GM18519 (cell line): ENCODE results near the gene UBE2L5.

Source experiments
- ATAC-seq: cut with Tn5 transposase; IDR thresholded peaks from one replicate; pipeline ENCODE4 v1.9.1; 2021; ENCODE audit warnings: mild to moderate bottlenecking, moderate library complexity; ENCODE audit not compliant: unreplicated experiment, low FRiP score

UBE2L5 gene

DNA sequence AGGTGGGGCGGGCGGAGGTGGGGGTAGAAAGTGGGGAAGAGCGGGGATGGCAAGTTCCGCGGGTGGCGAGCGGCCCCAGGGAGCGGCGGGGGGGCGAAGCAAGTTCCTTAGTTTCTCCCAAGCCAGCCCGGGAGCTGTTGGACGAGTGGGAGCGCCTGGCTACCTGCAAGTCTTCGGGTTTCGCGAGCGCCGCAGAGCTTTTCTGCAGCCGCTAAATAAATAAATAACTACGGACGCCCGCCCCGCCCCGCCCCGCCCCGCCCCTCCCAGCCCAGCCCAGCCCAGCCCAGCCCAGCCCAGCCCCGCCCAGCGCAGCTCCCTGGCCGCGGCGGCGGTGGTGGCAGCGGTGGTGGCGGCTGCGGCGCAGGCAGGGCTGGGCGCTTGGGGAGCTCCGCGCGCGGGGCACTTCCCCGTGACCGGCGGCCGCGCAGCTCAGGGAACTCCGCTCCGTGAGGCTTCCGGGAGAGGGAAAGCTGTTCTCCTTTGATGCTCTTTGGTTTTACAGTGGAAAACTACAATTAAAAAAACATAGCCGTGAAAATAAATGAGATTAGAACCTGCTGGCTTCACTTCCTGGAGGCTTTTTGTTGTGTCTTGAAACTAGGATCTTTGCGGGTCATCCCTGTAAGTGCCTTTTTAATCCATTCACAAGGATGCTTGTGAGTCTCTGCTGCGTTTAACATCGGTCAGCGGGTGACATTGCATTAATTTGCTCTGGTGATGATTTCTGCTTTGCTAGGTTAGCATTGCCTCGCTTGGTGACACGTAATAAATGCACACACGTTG is at the start of gene UBE2L5:
TSS of gene UBE2L5 (plus strand) at position 440 of the 786 bp plus-strand sequence. CDS start 5,498 bp downstream, outside the sequence.
- no peak for ATAC-seq

DNA sequence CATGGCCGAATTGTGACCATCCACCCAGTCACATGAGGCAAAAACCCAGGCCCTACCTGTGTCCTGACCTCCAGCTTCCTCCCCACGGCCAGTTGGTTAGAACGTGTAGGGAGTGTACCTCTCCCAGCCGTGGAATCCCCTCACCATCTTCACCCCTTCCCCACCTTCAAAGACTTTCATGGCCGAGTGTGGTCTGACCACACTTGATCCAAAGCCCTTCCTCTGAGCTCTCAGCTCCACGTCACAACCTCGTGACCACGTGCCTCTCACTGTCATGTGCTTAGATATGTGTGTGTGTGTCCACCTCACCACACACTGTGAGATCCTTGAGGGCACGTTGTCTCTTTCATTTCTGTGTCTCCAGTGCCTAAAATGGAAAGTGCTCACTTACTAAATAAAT is 48.6 kb upstream of the UBE2L5 start:
- no peak for ATAC-seq

DNA sequence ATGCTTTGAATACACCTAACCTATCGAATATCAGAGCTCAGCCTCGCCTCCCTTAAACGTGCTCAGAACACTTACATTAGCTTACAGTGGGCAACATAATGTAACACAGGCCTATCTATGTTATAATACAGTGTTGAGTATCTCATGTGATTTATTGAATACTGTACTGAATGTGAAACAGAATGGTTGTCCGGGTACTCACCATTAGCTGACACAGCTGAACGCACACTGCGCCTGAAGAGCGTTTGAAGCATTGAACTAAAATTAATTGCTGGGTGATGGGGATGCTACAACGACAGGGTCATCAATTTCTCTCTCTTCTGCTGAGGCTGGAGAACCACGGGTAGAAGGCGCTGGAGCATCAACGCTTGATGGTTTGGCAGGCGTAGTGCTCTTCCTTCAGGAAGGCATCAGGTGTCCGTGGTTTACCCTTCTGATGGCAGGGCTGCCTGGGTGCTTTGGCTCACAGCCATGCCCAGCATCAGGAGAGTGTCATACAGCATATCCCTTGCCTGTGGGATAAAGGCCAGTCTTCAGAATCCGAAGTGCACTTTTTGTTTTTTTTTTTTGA is 46.9 kb upstream of the UBE2L5 start:
- no peak for ATAC-seq

DNA sequence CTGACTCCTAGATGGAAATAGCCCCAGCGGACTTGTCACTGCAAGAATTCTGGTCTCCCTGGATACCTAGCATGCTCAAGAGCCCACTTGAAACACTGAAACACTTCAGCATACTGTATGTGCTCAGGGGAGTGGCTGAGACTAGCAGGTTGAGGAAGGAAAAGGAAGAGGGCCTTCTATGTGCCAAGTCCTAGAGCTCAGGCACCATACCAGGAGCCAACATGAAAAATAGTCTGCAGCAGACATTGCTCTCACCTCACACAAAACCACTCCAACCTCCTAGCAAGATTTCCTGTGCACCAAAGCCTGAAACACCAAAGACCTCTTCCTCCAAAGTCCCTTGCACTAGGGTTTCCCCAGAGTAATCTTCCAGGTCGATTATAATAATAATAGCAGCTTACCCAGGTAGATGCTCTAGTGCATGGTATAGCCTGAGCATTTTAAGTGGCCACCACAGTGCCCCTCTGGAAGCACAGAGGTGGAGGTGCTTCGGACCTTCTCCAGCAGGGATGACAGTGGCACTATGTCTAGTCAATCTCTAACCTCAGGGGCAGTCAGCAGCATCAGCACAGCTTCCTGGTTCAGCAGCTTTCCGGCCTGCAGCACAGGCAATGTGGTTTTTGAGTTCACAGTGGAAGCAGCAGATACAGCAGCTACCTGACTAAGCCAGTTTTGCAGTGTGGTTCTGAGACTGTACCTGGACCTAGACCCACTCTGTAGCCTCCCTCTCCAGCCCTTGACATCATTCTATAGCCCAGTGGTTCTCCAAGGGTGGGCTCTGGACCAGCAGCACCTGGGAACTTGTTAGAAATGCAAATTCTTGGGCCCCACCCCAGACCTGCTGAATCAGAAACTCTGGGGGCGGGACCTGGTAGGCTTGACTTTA is 45.6 kb upstream of the UBE2L5 start:
- peak; percentile 35 for ATAC-seq

DNA sequence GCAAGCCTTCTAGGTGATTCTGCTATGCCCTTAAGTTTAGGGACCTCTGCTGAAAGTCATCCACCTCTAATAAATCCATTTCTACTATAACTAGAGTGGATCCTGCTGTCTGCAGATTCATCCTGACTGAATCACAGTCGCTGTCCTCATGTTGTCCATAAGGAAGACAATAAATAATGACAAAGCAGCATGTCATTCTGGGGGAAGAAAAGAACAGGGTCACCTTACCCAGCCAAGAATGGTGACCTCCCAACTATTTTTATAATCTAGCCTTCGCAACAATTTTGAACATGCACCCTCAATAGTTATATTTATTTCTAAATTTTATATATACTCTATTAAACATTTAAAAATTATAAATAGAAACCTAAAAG is 45.0 kb upstream of the UBE2L5 start:
- ATAC-seq = no peak

DNA sequence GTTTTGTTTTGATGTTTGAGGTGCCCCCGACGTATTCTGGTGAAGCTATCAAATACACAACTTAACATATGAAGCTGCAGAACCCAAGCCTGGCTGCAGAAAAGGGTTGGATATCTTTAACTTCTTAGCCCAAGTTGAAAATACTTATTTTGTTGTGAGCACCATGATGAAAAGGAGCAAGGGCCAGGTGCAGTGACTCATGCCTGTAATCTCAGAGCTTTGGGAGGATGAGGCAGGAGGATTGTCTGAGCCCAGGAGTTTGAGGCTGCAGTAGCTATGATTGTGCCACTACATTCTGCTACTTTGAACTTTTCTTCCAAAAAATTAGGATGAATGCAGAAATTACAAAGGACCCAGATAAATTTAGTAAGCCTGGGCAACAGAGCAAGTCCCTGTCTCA is 44.1 kb upstream of the UBE2L5 start:
- no peak for ATAC-seq

DNA sequence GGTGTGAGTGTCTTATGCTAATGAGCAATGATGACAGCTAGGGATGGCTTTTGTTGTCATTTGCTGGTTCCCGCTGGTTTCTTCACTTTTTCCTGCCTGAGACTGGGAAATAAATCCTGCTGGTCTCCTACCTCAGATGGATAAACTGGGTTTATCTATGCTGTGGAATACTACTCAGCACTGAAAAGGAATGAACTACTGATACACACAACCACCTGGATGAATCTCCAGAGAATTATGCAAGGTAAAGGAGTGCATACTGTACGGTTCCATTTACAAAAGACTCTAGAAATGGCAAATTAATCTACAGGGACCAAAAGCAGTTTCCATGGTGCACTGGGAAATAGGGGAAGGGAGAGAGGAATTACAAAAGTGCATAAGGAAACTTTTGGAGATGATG is 41.2 kb upstream of the UBE2L5 start:
- ATAC-seq = no peak

DNA sequence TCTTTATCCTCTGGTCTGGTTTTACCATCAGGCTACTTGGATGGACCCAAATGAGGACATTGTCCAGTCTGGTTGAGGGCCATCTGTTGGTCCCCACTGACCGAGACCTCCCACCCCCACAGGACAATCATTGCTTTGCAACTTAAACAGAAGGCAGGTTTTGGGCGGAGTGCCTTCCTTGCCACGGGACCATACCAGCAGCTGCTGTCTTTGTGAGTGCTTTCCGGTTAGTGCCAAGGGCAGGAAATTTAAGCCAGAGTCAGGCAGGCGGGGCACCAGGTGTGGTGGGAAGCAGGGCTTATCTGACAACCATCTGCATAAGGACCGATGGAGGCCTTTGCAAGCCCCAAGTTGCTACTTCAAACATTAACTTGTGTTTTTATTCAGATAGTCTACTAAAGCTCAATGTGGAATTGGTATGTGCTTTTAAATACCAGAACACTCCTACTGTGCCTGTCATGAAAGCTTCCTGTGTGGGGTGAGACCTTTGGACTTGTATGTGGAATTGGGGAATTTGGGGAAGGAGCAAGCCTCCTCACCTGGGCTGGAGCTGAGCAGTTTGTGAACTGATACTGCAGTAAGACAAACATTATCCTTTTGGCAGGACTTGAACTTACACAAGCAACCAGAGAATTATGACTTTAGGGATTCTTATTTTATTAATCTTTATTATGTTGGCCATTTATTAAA is 39.3 kb upstream of the UBE2L5 start:
- ATAC-seq = no peak

DNA sequence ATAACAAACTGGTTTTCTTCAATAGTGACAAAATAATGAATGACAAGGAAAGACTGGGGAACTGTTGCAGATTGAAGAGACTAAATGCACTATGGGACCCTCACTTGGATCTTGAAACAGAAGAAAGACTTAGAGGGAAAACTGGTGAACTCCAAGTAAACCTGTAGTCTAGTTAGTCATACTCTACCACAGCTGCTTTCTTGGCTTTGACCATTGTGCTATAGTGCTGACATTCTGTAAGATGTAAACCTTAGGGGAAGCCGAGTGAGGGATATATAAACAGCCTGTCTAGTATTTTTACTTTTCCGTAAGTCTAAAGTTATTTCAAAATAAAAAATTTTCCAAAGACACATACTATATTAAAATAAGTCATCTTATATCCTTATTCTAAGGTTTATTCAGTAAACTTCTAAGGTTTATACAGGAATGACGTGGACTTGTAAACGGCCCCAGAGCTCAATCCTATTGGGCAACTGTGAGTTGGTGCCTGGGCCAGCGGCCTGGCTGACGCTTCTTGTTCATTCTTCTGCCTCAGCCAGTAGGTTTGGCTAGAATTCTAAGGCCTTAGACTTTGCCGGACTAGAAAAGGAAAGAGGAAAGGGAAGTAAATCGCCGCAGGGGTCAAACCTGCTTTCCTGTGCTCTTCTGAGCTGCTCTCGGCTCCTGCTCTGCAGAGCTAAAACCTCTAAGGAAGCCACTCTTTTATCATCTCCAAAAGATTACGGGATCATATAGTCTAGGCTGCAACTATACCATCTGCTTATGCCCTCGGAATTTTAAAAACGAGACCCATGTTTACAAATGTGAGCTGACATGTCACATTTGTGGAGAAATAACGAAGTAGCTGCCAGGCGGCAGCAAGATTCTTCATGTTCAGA is 33.6 kb upstream of the UBE2L5 start:
- ATAC-seq = no peak

DNA sequence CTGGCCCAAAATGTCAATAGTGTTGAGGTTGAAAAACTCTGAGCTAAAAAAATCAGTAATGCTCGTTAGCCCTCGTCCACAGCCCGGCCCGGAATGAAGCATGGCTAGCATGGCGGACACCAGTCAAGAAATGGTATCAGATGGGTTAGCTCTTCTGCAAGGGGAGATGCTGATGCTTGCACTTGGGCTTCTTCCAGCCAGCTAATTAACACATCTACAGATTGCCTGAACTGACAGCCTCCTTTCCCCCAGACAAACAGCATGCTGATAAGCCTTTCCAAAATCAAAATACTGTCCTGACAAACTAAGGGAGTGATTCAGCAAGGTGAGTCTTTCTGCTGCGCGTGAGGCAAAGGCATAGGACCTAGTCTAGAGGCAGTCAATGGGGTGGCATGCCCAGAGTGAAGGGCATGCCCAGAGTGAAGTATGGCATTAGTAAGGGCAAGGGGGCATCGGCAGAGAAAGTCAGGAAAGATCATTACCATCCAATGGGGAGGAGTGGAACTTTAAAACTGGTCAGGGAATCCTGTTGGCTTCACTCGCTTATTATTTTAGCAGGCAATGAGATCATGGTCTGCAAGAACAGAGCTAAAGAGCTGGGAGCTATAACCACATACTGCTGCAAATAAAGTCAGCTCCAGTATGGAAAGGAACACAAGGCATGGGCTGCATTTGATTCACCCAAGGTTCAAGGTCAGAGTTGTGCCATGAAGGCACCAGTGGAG is 30.2 kb upstream of the UBE2L5 start:
- no peak for ATAC-seq

DNA sequence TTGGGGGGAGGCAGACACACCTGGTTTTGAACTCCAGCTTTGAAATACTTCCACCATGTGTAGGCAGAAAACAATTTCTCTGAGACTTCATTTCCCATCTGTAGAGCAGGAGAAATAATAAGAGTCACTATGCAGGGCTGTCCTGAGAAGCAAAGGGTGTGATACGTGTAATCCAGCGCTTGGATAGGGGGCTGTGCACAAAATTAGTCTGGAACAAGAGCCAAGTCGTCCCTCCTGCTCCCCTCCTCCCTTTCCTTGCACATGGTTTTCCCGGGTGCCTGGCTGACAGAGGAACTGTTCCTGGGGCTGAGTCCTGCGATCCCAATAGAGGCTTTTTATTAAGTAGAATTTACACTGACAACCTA is 29.6 kb upstream of the UBE2L5 start:
- no peak for ATAC-seq

DNA sequence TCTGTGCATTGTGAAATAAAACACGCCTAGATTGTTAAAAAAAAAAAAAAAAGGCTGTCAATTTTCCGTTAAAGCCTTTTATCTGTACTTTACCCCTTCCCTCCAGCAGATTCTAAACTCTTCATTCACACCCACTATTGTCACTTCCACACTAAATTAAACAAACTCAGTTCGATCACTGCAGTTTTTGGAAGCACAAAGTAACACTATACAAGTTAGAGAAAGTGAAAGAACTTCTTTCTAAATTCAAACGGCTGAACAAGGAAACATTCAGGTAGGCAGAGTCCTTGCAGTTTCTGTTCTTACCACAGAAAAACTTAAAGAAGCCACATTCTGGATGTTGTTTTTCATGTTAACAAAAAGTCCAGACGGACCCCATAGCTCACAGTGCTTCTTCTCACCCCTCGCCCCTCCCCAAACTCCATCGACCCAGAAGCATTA is 27.5 kb upstream of the UBE2L5 start:
- no peak for ATAC-seq

DNA sequence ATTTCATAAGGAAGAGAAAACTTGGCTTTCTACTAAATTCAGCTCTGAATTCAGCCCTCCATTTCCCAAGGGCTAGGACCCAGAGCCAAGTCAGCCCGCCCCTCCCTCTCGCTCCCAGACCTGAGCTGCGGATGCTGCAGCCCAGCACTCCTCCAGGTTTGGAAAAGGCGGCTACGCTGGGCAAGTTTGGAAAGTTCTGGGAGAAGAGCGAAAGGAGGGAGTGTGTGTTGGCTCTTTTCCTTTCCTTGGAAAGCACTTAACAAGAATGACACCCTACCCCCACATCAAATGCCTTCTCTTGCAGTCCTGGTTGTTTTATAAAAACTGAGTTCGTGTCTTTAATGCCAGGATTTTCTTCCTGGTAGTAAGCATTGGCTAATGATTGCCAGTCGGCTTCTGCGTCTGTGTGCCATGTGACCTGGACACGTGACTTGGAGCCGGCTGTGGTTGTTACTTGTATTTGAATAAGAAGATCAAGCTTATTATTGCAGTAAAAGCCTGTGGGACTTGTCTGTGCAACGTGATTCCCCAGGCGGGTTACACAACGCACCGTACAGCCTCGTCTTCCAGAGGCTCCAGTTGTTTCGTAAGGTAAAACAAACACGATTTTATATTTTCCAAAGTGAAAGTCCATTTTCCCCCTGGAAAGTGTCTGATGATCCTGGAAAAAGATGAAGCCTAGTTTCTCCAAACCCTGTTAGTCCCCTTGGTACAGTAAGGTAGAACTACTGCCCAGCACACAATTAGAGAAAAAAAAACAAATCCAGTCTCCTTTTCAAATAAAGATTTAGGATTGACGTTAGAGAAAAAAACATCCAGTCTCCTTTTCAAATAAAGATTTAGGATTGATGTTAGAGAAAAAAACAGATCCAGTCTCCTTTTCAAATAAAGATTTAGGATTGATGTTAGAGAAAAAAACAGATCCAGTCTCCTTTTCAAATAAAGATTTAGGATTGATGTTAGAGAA is 26.8 kb upstream of the UBE2L5 start:
- ATAC-seq = no peak

DNA sequence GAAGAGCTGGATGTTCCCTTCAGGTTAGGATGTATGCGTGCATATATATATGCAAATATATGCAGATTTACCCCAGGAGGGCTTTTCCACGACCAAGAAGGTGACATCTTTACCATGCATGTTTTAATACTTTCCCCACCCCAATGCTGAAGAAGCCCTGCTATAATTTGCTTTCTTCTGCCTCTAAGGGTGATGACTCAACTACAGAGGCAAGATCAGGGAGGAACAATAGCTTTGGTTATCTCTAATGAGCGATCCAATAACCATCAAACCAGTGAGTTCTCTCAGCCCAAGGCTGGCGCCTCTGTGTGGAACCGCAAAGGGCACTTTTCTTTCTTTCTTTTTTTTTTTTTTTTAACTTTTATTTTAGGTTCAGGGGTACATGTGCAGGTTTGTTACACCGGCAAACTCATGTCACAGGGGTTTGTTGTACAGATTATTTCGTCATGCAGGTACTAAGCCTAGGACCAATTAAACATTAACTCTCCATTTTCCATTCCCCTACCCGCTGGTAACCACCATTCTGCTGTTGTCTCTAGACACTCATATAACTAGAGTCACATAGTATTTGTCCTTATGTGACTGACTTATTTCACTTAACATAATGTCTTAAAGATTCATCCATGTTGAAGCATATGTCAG is 25.7 kb upstream of the UBE2L5 start:
- ATAC-seq = no peak

DNA sequence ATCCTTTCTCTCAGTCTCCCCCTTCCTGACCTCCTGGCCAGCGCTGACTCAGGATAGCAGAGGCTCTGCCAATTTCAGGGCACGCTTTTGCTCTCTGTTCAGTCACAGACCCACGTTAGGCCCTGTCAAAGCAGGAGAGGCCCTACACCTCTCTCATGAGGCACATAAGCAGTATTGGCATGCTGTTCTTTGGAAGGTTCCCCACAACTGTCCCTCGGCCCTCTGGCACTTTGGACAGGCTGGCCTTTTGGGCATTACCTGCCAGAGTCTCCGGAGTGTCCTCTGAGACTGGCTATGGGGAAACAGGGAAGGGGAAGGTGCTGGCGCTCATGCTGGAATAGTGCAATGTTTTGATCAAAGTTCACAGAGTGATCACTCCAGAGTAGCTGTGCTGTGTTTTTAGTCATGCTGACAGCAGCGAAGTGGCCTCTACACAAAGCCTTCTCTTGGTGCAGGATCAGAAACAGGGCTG is 23.7 kb upstream of the UBE2L5 start:
- ATAC-seq = no peak

DNA sequence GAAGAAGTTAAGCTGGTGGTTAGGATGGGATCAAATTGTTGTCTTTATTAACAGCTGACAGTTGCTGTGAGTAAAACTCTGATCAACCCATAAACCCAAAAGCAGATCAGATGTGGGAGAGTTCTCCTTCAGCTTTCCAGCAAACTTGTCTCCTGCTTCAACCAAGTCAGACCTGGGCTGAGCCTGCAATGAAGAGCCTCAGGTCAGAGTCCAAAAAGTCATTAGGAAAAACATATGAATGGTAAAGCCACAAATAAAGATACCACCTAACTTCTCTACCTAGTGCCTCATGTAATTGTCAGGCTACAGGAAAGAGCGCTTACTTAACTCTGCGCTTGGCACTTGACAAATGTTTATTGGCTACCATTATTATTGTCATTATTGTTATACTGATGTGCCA is 21.9 kb upstream of the UBE2L5 start:
- no peak for ATAC-seq

DNA sequence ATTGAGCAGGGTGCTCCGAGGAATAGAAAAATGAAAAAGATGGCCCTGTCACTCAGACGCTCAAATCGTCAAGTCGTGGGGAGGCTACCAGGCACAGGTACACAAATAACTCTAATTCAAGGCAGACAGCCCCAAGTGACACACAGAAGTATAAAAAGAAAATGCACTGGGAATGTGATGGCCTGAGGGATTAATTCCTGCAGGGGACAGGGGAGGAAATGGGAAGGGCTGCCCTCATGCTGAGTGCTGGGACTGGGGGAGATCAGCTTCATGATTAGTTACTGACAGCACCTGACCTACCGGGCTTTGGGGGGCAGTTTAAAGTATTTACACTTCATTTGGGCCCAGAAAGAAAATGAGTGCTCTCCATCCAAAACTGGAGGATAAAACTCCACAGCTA is 20.9 kb upstream of the UBE2L5 start:
- no peak for ATAC-seq

DNA sequence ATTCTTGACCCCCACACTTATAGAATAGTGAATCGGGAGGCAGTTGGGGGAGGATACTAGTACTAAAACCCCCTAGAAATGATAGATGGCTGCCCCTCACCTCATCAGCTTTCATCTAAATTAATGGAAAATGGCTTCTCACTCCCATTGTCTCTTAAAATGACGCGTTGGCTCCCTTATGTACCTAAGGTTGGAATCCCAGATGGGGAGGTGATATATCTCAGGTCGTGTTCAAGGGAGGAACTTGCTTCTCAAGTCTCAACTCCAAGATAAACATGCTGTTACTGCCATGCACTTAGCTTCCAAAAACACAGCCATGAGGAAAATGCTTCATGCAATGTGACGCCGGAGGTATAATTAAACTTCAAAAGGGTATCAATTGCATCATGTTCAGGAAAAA is 18.8 kb upstream of the UBE2L5 start:
- no peak for ATAC-seq
